Sigmoid colon (tissue), 7 donors: Measurements from ENCODE around the gene SDF2L1. TPM values are rescaled to one million over a fixed set of nuclear protein-coding genes. Genes with fewer than 3 reads are reported as not detected.

Source experiments
- DNase-seq: peaks from one replicate; pipeline ENCODE4 v3.0.0-alpha.2; 2019
- H3K27ac ChIP-seq, 4 donors: fragments of 200-600 bp; sonication (generic); one replicate each; pipeline ENCODE4 v1.5.1; 2016 to 2019; ENCODE audit warnings: mild to moderate bottlenecking in 1 of 4
- H3K27me3 ChIP-seq, 3 donors: fragments of 200-600 bp; sonication (generic); one replicate each; pipeline ENCODE4 v1.5.1; 2019; ENCODE audit warnings: mild to moderate bottlenecking in 1 of 3
- H3K36me3 ChIP-seq, 4 donors: fragments of 200-600 bp; sonication (generic); one replicate each; pipeline ENCODE4 v1.5.1; 2016 to 2019
- H3K4me1 ChIP-seq, 4 donors: fragments of 200-600 bp; sonication (generic); one replicate each; pipeline ENCODE4 v1.5.1; 2017 to 2019
- H3K4me3 ChIP-seq, 4 donors: fragments of 200-600 bp; sonication (generic); one replicate each; pipeline ENCODE4 v1.5.1; 2017 to 2019; ENCODE audit warnings: mild to moderate bottlenecking in 2 of 4, moderate library complexity in 1 of 4
- H3K9me3 ChIP-seq, 4 donors: fragments of 200-600 bp in 3 of 4; sonication (generic) in 3 of 4; one replicate each; pipeline versions ENCODE4 v1.5.1 to v1.6.1; 2013 to 2019
- EP300 ChIP-seq, 4 donors: sonication (generic); formaldehyde crosslinking; IDR thresholded peaks; one replicate each; pipeline ENCODE4 v1.6.1; 2017; ENCODE audit warnings: antibody characterized with exemption in 4 of 4
- POLR2A ChIP-seq, 2 donors: fragments of 450-650 bp; IDR thresholded peaks; one replicate each; pipeline ENCODE4 v1.6.1; 2016; ENCODE audit warnings: antibody characterized with exemption in 2 of 2, mild to moderate bottlenecking in 2 of 2, moderate library complexity in 2 of 2
- POLR2AphosphoS5 ChIP-seq, 4 donors: sonication (generic); formaldehyde crosslinking; IDR thresholded peaks; one replicate each; pipeline ENCODE4 v1.6.1; 2017; ENCODE audit warnings: antibody characterized with exemption in 4 of 4
- WGBS, 2 donors: extraction: QIAGEN DNeasy Blood & Tissue Kit; methylation state at CpG; one replicate each; pipeline ENCODE4 v1.1.7; 2013; 5-methylcytosine and 5-hydroxymethylcytosine counted together
- intact Hi-C: fragments of 100-400 bp; cut with DNase I; formaldehyde crosslinking; loops from one replicate; pipeline ENCODE4 v1.15.1; 2023
- polyA plus RNA-seq, 3 donors: library from polyadenylated mRNA; stranded (reverse); fragments of 200-250 nt; gene quantifications; one replicate each; pipeline ENCODE4 v1.2.3, GENCODE V29; 2013
- total RNA-seq, 4 donors: library from RNA; depleted of rRNA; stranded (reverse); fragments of >200 nt; gene quantifications; one replicate each; pipeline ENCODE4 v1.1.0, GENCODE V29; 2016
- TF ChIP-seq, protein P1 (sequence below), 4 experiments: fragments of 450-650 bp in 3 of 4; fragments of 200-600 bp in 1 of 4; IDR thresholded peaks; one replicate each; pipeline ENCODE4 v1.5.1; 2016 to 2019; ENCODE audit warnings: antibody characterized with exemption in 4 of 4, mild to moderate bottlenecking in 3 of 4, moderate library complexity in 2 of 4
- donor health status: healthy with polysubstance abuse.
- donor health status: Bipolar disorder and iron deficiency.
- donor health status: healthy.

SDF2L1 gene
- total and polyA plus RNA-seq, 7 donors = 6.1 to 127 (median 25.0) TPM

- 49 to 92% methylated on average over 27 of the region's 27 CpGs for WGBS, 2 donors
- no peaks in the 10 kb centered on the region for H3K27me3 ChIP-seq
- H3K9me3 ChIP-seq = no peaks in the 10 kb centered on the region
- intact Hi-C loops = no loop called here
- no peak within 1 kb of the TSS for H3K27ac ChIP-seq
- no peak for DNase-seq
- no peak within 1 kb of the TSS for H3K4me3 ChIP-seq
- TF ChIP-seq EP300 (IDR thresholded peaks at IDR 0.05) (no peak), POLR2AphosphoS5 (IDR thresholded peaks at IDR 0.05) (no peak), POLR2A (IDR thresholded peaks at IDR 0.05) (no peak)
- TF ChIP-seq, protein P1, sequence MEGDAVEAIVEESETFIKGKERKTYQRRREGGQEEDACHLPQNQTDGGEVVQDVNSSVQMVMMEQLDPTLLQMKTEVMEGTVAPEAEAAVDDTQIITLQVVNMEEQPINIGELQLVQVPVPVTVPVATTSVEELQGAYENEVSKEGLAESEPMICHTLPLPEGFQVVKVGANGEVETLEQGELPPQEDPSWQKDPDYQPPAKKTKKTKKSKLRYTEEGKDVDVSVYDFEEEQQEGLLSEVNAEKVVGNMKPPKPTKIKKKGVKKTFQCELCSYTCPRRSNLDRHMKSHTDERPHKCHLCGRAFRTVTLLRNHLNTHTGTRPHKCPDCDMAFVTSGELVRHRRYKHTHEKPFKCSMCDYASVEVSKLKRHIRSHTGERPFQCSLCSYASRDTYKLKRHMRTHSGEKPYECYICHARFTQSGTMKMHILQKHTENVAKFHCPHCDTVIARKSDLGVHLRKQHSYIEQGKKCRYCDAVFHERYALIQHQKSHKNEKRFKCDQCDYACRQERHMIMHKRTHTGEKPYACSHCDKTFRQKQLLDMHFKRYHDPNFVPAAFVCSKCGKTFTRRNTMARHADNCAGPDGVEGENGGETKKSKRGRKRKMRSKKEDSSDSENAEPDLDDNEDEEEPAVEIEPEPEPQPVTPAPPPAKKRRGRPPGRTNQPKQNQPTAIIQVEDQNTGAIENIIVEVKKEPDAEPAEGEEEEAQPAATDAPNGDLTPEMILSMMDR (IDR thresholded peaks at IDR 0.05) = no peak
- H3K4me1 ChIP-seq = peaks cover 0 to 19% (median 12%) of the 10 kb centered on the region in 4 donors
- peaks cover 0 to 4% (median 0%) of the 10 kb centered on the region in 4 donors for H3K36me3 ChIP-seq
Observed at GRCh38 chr22:21632237-21632895, 9.7 kb upstream of the SDF2L1 start, which contains the start of gene CCDC116. TSS of gene CCDC116 (plus strand) at chr22:21632760. CDS start at chr22:21633182, 422 bp downstream.

DNA sequence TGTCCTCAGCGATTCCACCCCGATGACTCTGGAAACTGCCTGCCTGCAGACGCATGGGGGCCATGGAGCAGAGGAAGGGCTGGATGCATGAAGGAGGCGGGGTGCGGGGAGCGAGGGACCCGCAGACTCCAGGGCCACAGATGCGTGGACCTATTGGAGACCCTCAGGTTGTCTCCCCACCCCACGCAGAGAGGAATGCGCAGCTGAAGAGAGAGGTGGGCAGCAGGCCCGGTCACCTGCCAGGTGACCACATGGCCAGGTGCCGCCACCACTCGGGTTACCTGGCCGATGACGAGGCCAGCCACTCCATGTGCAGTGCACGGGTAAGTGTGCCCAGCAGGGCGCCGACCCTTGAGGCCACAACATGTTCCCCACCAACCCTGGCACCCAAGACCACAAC lies 9.2 kb upstream of the SDF2L1 start:
- H3K36me3 ChIP-seq = peaks cover 0 to 4% (median 0%) of the 10 kb centered on the region in 4 donors
- TF ChIP-seq, protein P1 (IDR thresholded peaks at IDR 0.05) = no peak
- TF ChIP-seq POLR2A (IDR thresholded peaks at IDR 0.05) = no peak
- TF ChIP-seq EP300 (IDR thresholded peaks at IDR 0.05) = no peak
- TF ChIP-seq POLR2AphosphoS5 (IDR thresholded peaks at IDR 0.05) = no peak
- WGBS, 2 donors = 85 to 97% methylated on average over 18 of the region's 18 CpGs
- intact Hi-C loops = no loop called here
- H3K4me1 ChIP-seq = peaks cover 0 to 19% (median 12%) of the 10 kb centered on the region in 4 donors
- no peaks in the 10 kb centered on the region for H3K27me3 ChIP-seq
- no peak for DNase-seq
- no peaks in the 10 kb centered on the region for H3K9me3 ChIP-seq
- no peak overlapping the region for H3K27ac ChIP-seq
- no peak overlapping the region for H3K4me3 ChIP-seq

- Histone ChIP-seq H3K4me1 (peaks cover 0 to 16% (median 12%) of the 10 kb centered on the region in 4 donors), H3K36me3 (peaks cover 0 to under 1% (median 0%) of the 10 kb centered on the region in 4 donors), H3K27ac (no peak overlapping the region), H3K9me3 (no peaks in the 10 kb centered on the region), H3K27me3 (no peaks in the 10 kb centered on the region), H3K4me3 (no peak overlapping the region)
- DNase-seq = no peak
- TF ChIP-seq POLR2AphosphoS5 (IDR thresholded peaks at IDR 0.05) (no peak), EP300 (IDR thresholded peaks at IDR 0.05) (no peak), POLR2A (IDR thresholded peaks at IDR 0.05) (no peak)
- TF ChIP-seq, protein P1 (IDR thresholded peaks at IDR 0.05) = no peak
- WGBS, 2 donors = 93 to 94% methylated on average over 4 of the region's 4 CpGs
- intact Hi-C loops = no loop called here
Observed at GRCh38 chr22:21633481-21633880, 8.6 kb upstream of the SDF2L1 start.

GRCh38 chr22:21634081-21634480 lies 8.0 kb upstream of the SDF2L1 start:
- Histone ChIP-seq H3K27me3 (no peaks in the 10 kb centered on the region), H3K36me3 (no peaks in the 10 kb centered on the region), H3K4me3 (no peak overlapping the region), H3K27ac (no peak overlapping the region), H3K4me1 (peaks cover 0 to 11% (median 6%) of the 10 kb centered on the region in 4 donors), H3K9me3 (no peaks in the 10 kb centered on the region)
- DNase-seq = no peak
- TF ChIP-seq, protein P1 (IDR thresholded peaks at IDR 0.05) = no peak
- TF ChIP-seq POLR2A (IDR thresholded peaks at IDR 0.05) (no peak), EP300 (IDR thresholded peaks at IDR 0.05) (no peak), POLR2AphosphoS5 (IDR thresholded peaks at IDR 0.05) (no peak)
- 94 to 97% methylated on average over 16 of the region's 16 CpGs for WGBS, 2 donors
- intact Hi-C loops = no loop called here
